Heart left ventricle (tissue), 13 donors: ENCODE results near the gene MFSD2A.

Experiments
- POLR2A ChIP-seq, 2 donors: fragments of 450-650 bp; IDR thresholded peaks; one replicate each; pipeline ENCODE4 v1.6.1; 2017; ENCODE audit warnings: antibody characterized with exemption in 2 of 2, mild to moderate bottlenecking in 2 of 2, moderate library complexity in 2 of 2
- TF ChIP-seq, protein P1 (sequence below), 12 donors: fragments of 200-600 bp; sonication (generic) in 4 of 12; IDR thresholded peaks; one replicate each; pipeline versions ENCODE4 v1.5.0 to v1.8.0; 2018 to 2022; ENCODE audit warnings: antibody characterized with exemption in 12 of 12, mild to moderate bottlenecking in 5 of 12
- donor health status: ischemic (EF 13 %, LVEDD 7.1; RV severe dilation, severe dysfunction).
- donor health status: DM: no; HTN: yes; CAD: no.
- donor health status: DM: no; HTN: no; CAD: no.
- donor health status: ischemic (EF 25% LVEDD 6.9; RV normal size, moderate dysfunction).
- donor health status: ischemic (EF 25% LVEDD 5.7; RV mildly dilated, moderate dysfunction).
- donor health status: ischemic (EF 35%, LVEDD 5.7; RV mildly dilated, moderate dysfunction).
- donor health status: nonischemic (EF 11% LVEDD 7.7; RV severe dilation, severe dysfunction).
- donor health status: DM: yes; HTN: yes; CAD: no.
- donor health status: PGD.
- donor health status: ischemic (EF 29% LVEDD 5.4; RV normal size, mild dysfunction).
- donor health status: nonischemic (EF 23%, LVEDD 6.1; RV moderate dilation, normal function).

DNA sequence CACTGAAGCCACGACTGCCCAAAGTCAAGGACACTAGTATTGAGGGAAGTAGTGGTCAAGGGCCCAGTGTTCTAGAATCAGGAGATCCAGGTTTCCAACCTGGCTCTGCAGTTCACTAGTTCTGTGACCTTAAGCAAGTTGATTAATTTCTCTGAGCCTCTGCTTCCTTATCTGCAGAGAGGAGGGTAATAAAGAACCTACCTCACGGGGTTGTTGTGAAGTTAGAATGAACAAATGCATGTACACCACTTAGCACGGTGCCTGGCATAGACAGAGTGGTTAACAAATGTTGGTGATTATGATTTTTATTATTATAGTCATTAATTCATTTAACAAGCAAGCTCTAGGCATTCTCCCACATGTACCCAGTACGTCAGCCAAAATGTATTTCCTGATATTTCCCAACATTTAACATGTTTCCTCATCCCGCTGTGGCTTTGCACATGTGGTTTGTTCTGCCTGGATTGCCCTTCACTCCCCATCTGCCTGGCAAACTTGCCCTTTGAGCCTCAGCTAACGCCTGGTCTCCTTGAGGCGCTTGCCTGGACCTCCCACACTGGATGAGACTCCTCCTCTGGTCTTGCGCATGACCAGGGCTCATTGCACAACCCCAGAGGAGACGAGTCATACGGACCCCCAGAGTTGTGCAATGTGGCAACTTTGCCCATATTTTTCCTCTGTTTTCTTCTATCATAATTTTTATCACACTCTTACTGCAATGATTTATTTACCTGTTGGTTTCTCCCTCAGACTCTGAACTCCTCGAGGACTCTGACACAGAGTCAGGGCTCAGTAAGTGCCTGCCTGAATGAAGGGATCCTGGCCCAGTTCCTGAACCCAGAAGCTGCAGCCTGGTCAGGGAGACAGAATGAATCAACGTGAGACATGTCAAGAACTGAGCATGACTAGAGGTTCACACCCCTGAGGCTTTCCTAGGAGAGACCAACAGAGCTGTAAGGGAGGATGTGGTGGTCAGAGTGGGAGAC, 20.7 kb upstream of the MFSD2A start:
- TF ChIP-seq, protein P1, sequence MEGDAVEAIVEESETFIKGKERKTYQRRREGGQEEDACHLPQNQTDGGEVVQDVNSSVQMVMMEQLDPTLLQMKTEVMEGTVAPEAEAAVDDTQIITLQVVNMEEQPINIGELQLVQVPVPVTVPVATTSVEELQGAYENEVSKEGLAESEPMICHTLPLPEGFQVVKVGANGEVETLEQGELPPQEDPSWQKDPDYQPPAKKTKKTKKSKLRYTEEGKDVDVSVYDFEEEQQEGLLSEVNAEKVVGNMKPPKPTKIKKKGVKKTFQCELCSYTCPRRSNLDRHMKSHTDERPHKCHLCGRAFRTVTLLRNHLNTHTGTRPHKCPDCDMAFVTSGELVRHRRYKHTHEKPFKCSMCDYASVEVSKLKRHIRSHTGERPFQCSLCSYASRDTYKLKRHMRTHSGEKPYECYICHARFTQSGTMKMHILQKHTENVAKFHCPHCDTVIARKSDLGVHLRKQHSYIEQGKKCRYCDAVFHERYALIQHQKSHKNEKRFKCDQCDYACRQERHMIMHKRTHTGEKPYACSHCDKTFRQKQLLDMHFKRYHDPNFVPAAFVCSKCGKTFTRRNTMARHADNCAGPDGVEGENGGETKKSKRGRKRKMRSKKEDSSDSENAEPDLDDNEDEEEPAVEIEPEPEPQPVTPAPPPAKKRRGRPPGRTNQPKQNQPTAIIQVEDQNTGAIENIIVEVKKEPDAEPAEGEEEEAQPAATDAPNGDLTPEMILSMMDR (IDR thresholded peaks at IDR 0.05), result no peak
- TF ChIP-seq POLR2A (IDR thresholded peaks at IDR 0.05), result no peak
